Measurements from ENCODE around the gene CFH. TPM values are rescaled to one million over a fixed set of nuclear protein-coding genes. Genes with fewer than 3 reads are reported as not detected.
"Not testable (repeated sequence)": the region's sequence is repeated elsewhere in the genome, so short reads cannot be mapped to it uniquely, and the experiment has no call there.

Gene CFH
- 133 and 165 TPM in 2 replicates for total RNA-seq (2014; rRNA removed)
- 30.9 TPM for polyA plus RNA-seq (2012)

GRCh38 chr1:196651637-196652215 is at the start of gene CFH:
Gene CFH (plus strand): TSS chr1:196652043. CDS start chr1:196652118, 75 bp downstream.
- peak; percentile 95 for DNase-seq (ENCODE audit: low read depth)

GRCh38 chr1:196603651-196604050 is 48.2 kb upstream of the CFH start:
- no peak for DNase-seq (ENCODE audit: low read depth)

- DNase-seq (ENCODE audit: low read depth) = peak; percentile 7
Observed at GRCh38 chr1:196607981-196608380, 43.9 kb upstream of the CFH start.

- DNase-seq (ENCODE audit: low read depth) = peak; percentile 49
Observed at GRCh38 chr1:196608390-196609369, 43.2 kb upstream of the CFH start, which contains the start of gene KCNT2. Gene KCNT2 (minus strand): TSS chr1:196608440. CDS start chr1:196608309, 131 bp downstream.

- DNase-seq (ENCODE audit: low read depth) = no peak
Observed at GRCh38 chr1:196609370-196609737, 42.5 kb upstream of the CFH start.

GRCh38 chr1:196611873-196612272 is 40.0 kb upstream of the CFH start:
- no peak for DNase-seq (ENCODE audit: low read depth)

GRCh38 chr1:196619721-196620120 is 32.1 kb upstream of the CFH start:
- DNase-seq (ENCODE audit: low read depth) = no peak

GRCh38 chr1:196623079-196623478 is 28.8 kb upstream of the CFH start:
- DNase-seq (ENCODE audit: low read depth) = no peak

GRCh38 chr1:196628838-196629237 is 23.0 kb upstream of the CFH start:
- no peak for DNase-seq (ENCODE audit: low read depth)

- DNase-seq (ENCODE audit: low read depth) = no peak
Observed at GRCh38 chr1:196637606-196638005, 14.2 kb upstream of the CFH start.

- DNase-seq (ENCODE audit: low read depth) = no peak
Observed at GRCh38 chr1:196638466-196638865, 13.4 kb upstream of the CFH start.

- not testable (repeated sequence) for DNase-seq (ENCODE audit: low read depth)
Observed at GRCh38 chr1:196639291-196639690, 12.6 kb upstream of the CFH start.

GRCh38 chr1:196640976-196641375 is 10.9 kb upstream of the CFH start:
- DNase-seq (ENCODE audit: low read depth) = no peak

GRCh38 chr1:196649990-196650389 is 1.9 kb upstream of the CFH start:
- no peak for DNase-seq (ENCODE audit: low read depth)

- peak; percentile 92 for DNase-seq (ENCODE audit: low read depth)
Observed at GRCh38 chr1:196650403-196650802, 1.4 kb upstream of the CFH start.

GRCh38 chr1:196651079-196651478 is 764 bp upstream of the CFH start:
- peak; percentile 21 for DNase-seq (ENCODE audit: low read depth)

- DNase-seq (ENCODE audit: low read depth) = peak; percentile 12
Observed at GRCh38 chr1:196654271-196654670, 2.4 kb downstream of the CFH start.

- no peak for DNase-seq (ENCODE audit: low read depth)
Observed at GRCh38 chr1:196655071-196655470, 3.2 kb downstream of the CFH start.

GRCh38 chr1:196655494-196655893 is 3.7 kb downstream of the CFH start:
- DNase-seq (ENCODE audit: low read depth) = no peak

GRCh38 chr1:196659471-196659870 is 7.6 kb downstream of the CFH start:
- no peak for DNase-seq (ENCODE audit: low read depth)

GRCh38 chr1:196660272-196660671 is 8.4 kb downstream of the CFH start:
- DNase-seq (ENCODE audit: low read depth) = no peak

GRCh38 chr1:196660852-196661251 is 9.0 kb downstream of the CFH start:
- DNase-seq (ENCODE audit: low read depth) = no peak

GRCh38 chr1:196661345-196661744 is 9.5 kb downstream of the CFH start:
- DNase-seq (ENCODE audit: low read depth) = no peak
